ENCODE results near the gene TNS3. TPM values are rescaled to one million over a fixed set of nuclear protein-coding genes. Genes with fewer than 3 reads are reported as not detected.

Gene TNS3
- total and polyA plus RNA-seq, 10 of the 15 experiments (the other 5 are each of a cell fraction or from before 2014, with no cell fraction given) = 0.27 to 2.7 (median 0.79) TPM

- BruUV-seq (replicated peaks) = no TSS peak
- H3K36me3 ChIP-seq (ENCODE audit: control insufficient read depth in 2 of 2, insufficient read depth in 2 of 2, low read length in 1 of 2) = no peaks in the 10 kb centered on the region
- RAD21 ChIA-PET (ENCODE audit: unreplicated experiment) = no interaction called here
- TF ChIP-seq RELB (IDR thresholded peaks at IDR 0.05; ENCODE audit: low read depth) (no peak), TBL1XR1 (IDR thresholded peaks at IDR 0.05; ENCODE audit: low read depth, low read length) (no peak), CREM (IDR thresholded peaks at IDR 0.05; ENCODE audit: low read depth) (no peak), SUPT20H (IDR thresholded peaks at IDR 0.05; ENCODE audit: borderline replicate concordance, control insufficient read depth, low read depth, low read length) (no peak), NFYA (IDR thresholded peaks at IDR 0.05; ENCODE audit: borderline replicate concordance, low read depth, low read length) (no peak), MYC (IDR thresholded peaks at IDR 0.05; ENCODE audit: insufficient read depth, insufficient read length, insufficient replicate concordance, low read length, severe bottlenecking) (no peak)
- no peaks in the 10 kb centered on the region for H4K20me1 ChIP-seq (ENCODE audit: control insufficient read depth, insufficient read depth)
- CTCF ChIA-PET = no interaction called here
- WGBS (ENCODE audit: insufficient coverage, insufficient replicate concordance, low lambda C conversion rate, missing lambda C conversion rate) = 69% methylated on average over 7 of the region's 7 CpGs
- ATAC-seq = no peak
- no peaks in the 10 kb centered on the region for H3K4me1 ChIP-seq (ENCODE audit: control insufficient read depth, insufficient read depth, low read length)
- H3K4me2 ChIP-seq (ENCODE audit: control insufficient read depth, insufficient read depth) = no peak overlapping the region
- POLR2A ChIA-PET = no interaction called here
- SMC1A ChIA-PET (ENCODE audit: uncharacterized antibody, unreplicated experiment) = no interaction called here
- no peaks in the 10 kb centered on the region for H3K79me2 ChIP-seq (ENCODE audit: control insufficient read depth, insufficient read depth, low read length)
- intact Hi-C loops (cut with micrococcal nuclease; ENCODE audit: unreplicated experiment) (no loop called here), in situ Hi-C loops (cut with MboI) (no loop called here)
- no peak overlapping the region for H3K9ac ChIP-seq (ENCODE audit: control insufficient read depth, insufficient read depth, low read length)
- DNase-seq (ENCODE audit: low read depth, low spot score) = no peak
- no peaks in the 10 kb centered on the region for H3K27me3 ChIP-seq (replicated peaks in 1 of 2; ENCODE audit: control insufficient read depth in 2 of 2, insufficient read depth in 2 of 2, low read length in 1 of 2)
- FAIRE-seq = no peak
- no peak overlapping the region for H3K4me3 ChIP-seq
- no peaks in the 10 kb centered on the region for H3K9me3 ChIP-seq (replicated peaks; ENCODE audit: control insufficient read depth, insufficient read depth, low read length)
- no peak overlapping the region for H3K27ac ChIP-seq (ENCODE audit: control insufficient read depth, insufficient read depth)
- H2AFZ ChIP-seq (ENCODE audit: control insufficient read depth, low read depth, low read length) = no peak overlapping the region
Measured at GRCh38 chr7:47454974-47455871, 126.7 kb downstream of the TNS3 start.

All from GM12878 (cell line).